HCT116 (cell line): ENCODE measurements around the gene C12orf57. TPM values are rescaled to one million over a fixed set of nuclear protein-coding genes. Genes with fewer than 3 reads are reported as not detected.

Source experiments
- ATAC-seq: fragments of 200-7000 bp; cut with Tn5 transposase; 2 replicates; pipeline ENCODE4 v1.9.1; 2020; ENCODE audit warnings: mild to moderate bottlenecking, moderate library complexity
- BruUV-seq: library from RNA; stranded (reverse); fragments of 400-500 nt; replicated peaks from 2 replicates; lab custom pipeline; 2021; lab: Mats Ljungman, UMichigan
- CTCF ChIA-PET: fragments of 300-600 bp; sonication (Branson Sonifier 250); formaldehyde crosslinking; loops from one replicate; lab custom pipeline; 2021; ENCODE audit warnings: antibody characterized with exemption; lab: Charles Lee
- POLR2A ChIA-PET: fragments of 300-600, 350-600 bp; sonication (Branson Sonifier 250); formaldehyde crosslinking; loops from one replicate; lab custom pipeline; 2021; ENCODE audit warnings: antibody characterized with exemption; lab: Charles Lee
- RAD21 ChIA-PET, 2 experiments: fragments of 300-600 bp; sonication (Branson Sonifier 250); formaldehyde crosslinking; loops; one replicate each; lab custom pipeline; 2023; ENCODE audit warnings: low total read pairs in 2 of 2; ENCODE audit not compliant: uncharacterized antibody in 2 of 2, unreplicated experiment in 2 of 2, low non-redundant PET in 1 of 2; lab: Charles Lee
- DNase-seq: peaks from one replicate; pipeline ENCODE4 v3.0.0-alpha.2; 2010; ENCODE audit warnings: low read depth, low spot score
- H2AFZ ChIP-seq: fragments of 200-600 bp; shearing (Covaris generic), sonication (generic); 2 replicates; pipeline ENCODE4 v1.6.1; 2017; ENCODE audit warnings: low read depth, mixed run types, mixed read lengths, antibody characterized with exemption, low read length; ENCODE audit not compliant: poor library complexity, severe bottlenecking
- H3K27ac ChIP-seq: 2 replicates; pipeline ENCODE4 v1.5.1; 2012; ENCODE audit warnings: low read depth, low read length
- H3K27me3 ChIP-seq: fragments of 200-600 bp; sonication (generic); 2 replicates; pipeline ENCODE4 v1.6.1; 2016; ENCODE audit warnings: mixed run types, low read length, mixed read lengths; ENCODE audit not compliant: insufficient read depth
- H3K36me3 ChIP-seq, 2 experiments: fragments of 200-500 bp in 1 of 2; fragments of 200-600 bp in 1 of 2; sonication (Bioruptor generic) in 1 of 2; sonication (generic) in 1 of 2; 2 replicates each; pipeline versions ENCODE4 v1.5.1 to v1.6.1; 2014 to 2016; ENCODE audit warnings: low read length in 2 of 2, inconsistent platforms in 1 of 2, mixed read lengths in 1 of 2, mixed run types in 1 of 2; ENCODE audit not compliant: insufficient read depth in 2 of 2, control insufficient read depth in 1 of 2
- H3K4me1 ChIP-seq, 2 experiments: fragments of 200-600 bp in 1 of 2; sonication (generic) in 1 of 2; 2 replicates each; pipeline versions ENCODE4 v1.5.1 to v1.6.1; 2012 to 2017; ENCODE audit warnings: low read length in 2 of 2, inconsistent platforms in 1 of 2, mild to moderate bottlenecking in 1 of 2, mixed read lengths in 1 of 2, mixed run types in 1 of 2, moderate library complexity in 1 of 2; ENCODE audit not compliant: insufficient read depth in 2 of 2, control insufficient read depth in 1 of 2
- H3K4me2 ChIP-seq: fragments of 200-600 bp; sonication (generic); 2 replicates; pipeline ENCODE4 v1.6.1; 2017; ENCODE audit warnings: mixed run types, low read length, mixed read lengths
- H3K4me3 ChIP-seq, 2 experiments: fragments of 200-600 bp in 1 of 2; sonication (generic) in 1 of 2; replicated peaks in 1 of 2; 2 replicates each; pipeline ENCODE4 v1.5.1; 2011 to 2016; ENCODE audit warnings: low read length in 2 of 2, control low read depth in 1 of 2, low read depth in 1 of 2, mild to moderate bottlenecking in 1 of 2, mixed read lengths in 1 of 2, mixed run types in 1 of 2
- H3K79me2 ChIP-seq: fragments of 200-600 bp; sonication (generic); 2 replicates; pipeline ENCODE4 v1.6.1; 2017; ENCODE audit warnings: mild to moderate bottlenecking, mixed run types, low read length, moderate library complexity, mixed read lengths; ENCODE audit not compliant: insufficient read depth
- H3K9ac ChIP-seq: fragments of 200-600 bp; sonication (generic); 2 replicates; pipeline ENCODE4 v1.6.1; 2016; ENCODE audit warnings: low read length, mixed read lengths
- H3K9me2 ChIP-seq: fragments of 200-600 bp; sonication (generic), shearing (Covaris generic); 2 replicates; pipeline ENCODE4 v1.6.1; 2017; ENCODE audit warnings: mixed run types, mild to moderate bottlenecking, moderate library complexity; ENCODE audit not compliant: insufficient read depth
- H3K9me3 ChIP-seq, 2 experiments: fragments of 200-500 bp in 1 of 2; fragments of 200-600 bp in 1 of 2; sonication (Bioruptor generic) in 1 of 2; sonication (generic) in 1 of 2; 2 replicates each; pipeline ENCODE4 v1.6.1; 2014 to 2017; ENCODE audit warnings: low read length in 2 of 2, mixed read lengths in 2 of 2, inconsistent platforms in 1 of 2, low read depth in 1 of 2, mild to moderate bottlenecking in 1 of 2, mixed run types in 1 of 2, moderate library complexity in 1 of 2; ENCODE audit not compliant: control insufficient read depth in 1 of 2, insufficient read depth in 1 of 2
- H4K20me1 ChIP-seq: fragments of 200-600 bp; sonication (generic), shearing (Covaris generic); 2 replicates; pipeline ENCODE4 v1.6.1; 2017; ENCODE audit warnings: mixed run types, mild to moderate bottlenecking, moderate library complexity; ENCODE audit not compliant: insufficient read depth
- ELF1 ChIP-seq: IDR thresholded peaks from 2 replicates; pipeline ENCODE4 v1.6.1; 2012; ENCODE audit warnings: low read depth, borderline replicate concordance
- EZH2 ChIP-seq: fragments of 200-600 bp; sonication (generic); IDR thresholded peaks from 2 replicates; pipeline ENCODE4 v1.6.1; 2017; ENCODE audit warnings: antibody characterized with exemption, mixed run types
- EZH2phosphoT487 ChIP-seq: fragments of 200-600 bp; IDR thresholded peaks from 2 replicates; pipeline ENCODE4 v1.6.1; 2018; ENCODE audit warnings: antibody characterized with exemption, borderline replicate concordance
- POLR2A ChIP-seq: IDR thresholded peaks from 2 replicates; pipeline ENCODE4 v1.7.0; 2011; ENCODE audit warnings: borderline replicate concordance; ENCODE audit not compliant: insufficient read depth, insufficient read length; ENCODE audit errors: extremely low read depth
- POLR2AphosphoS5 ChIP-seq: IDR thresholded peaks from 2 replicates; pipeline ENCODE4 v1.6.1; 2011; ENCODE audit warnings: mild to moderate bottlenecking, low read depth, low read length, moderate library complexity
- ZFX ChIP-seq: fragments of 450-650 bp; IDR thresholded peaks from 2 replicates; pipeline ENCODE4 v1.6.1; 2017
- intact Hi-C: fragments of 100-400 bp; cut with micrococcal nuclease; formaldehyde crosslinking; loops from 2 replicates; pipeline ENCODE4 v1.10.0; 2022
- total RNA-seq: library from RNA; stranded (reverse); gene quantifications from one replicate; pipeline ENCODE4 v1.2.1, GENCODE V29; 2021; ENCODE audit not compliant: unreplicated experiment
- TF ChIP-seq, protein P1 (sequence below): IDR thresholded peaks from 2 replicates; pipeline ENCODE4 v1.6.1; 2012

C12orf57 gene
- total RNA-seq, 1 experiment from 2014 or later: 202 TPM

DNA sequence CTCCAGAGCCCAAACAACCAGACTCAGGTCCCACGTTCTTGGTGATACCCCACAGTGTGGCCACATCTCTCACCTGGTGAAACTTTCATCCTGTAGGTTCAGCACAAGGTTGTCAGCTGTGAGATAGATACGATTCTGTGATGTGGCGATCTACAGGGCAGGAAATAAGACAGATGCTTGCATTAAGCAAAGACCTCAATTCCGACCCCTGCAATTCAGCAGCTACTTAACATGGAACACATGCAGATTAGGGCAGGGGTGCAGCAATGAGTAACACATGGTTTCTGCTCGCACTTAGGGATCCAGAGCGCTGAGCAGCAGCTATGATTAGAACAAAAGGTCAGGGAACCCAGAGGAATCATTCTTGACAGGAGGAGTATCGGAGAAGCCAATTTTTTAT lies 22.5 kb downstream of the C12orf57 start:
- CTCF ChIA-PET: no interaction called here
- Histone ChIP-seq H3K9me2 (no peaks in the 10 kb centered on the region), H3K27me3 (no peaks in the 10 kb centered on the region), H3K9ac (peak overlapping the region; percentile 100), H3K27ac (peak overlapping the region; percentile 97), H3K4me3 (no peak overlapping the region), H3K79me2 (peaks cover 81% of the 10 kb centered on the region), H3K36me3 (peaks cover 21 to 39% of the 10 kb centered on the region in 2 experiments; a peak in 2 of 4 replicates), H2AFZ (no peak overlapping the region), H3K9me3 (no peaks in the 10 kb centered on the region), H3K4me1 (peaks cover 27 to 67% of the 10 kb centered on the region in 2 experiments), H4K20me1 (peaks cover 8% of the 10 kb centered on the region; the same call in 1 of the 2 replicates), H3K4me2 (peak overlapping the region; percentile 87; the same call in 1 of the 2 replicates)
- RAD21 ChIA-PET: no interaction called here
- intact Hi-C loops: no loop called here
- BruUV-seq: no TSS peak
- TF ChIP-seq POLR2AphosphoS5: peak; percentile 54; the same call in 1 of the 2 replicates
- TF ChIP-seq, protein P1, sequence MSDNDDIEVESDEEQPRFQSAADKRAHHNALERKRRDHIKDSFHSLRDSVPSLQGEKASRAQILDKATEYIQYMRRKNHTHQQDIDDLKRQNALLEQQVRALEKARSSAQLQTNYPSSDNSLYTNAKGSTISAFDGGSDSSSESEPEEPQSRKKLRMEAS: no peak
- ATAC-seq (no peak), DNase-seq (no peak)
- POLR2A ChIA-PET: interaction anchor here (9.9 kb wide), 1 partner anchor 19 kb away, joined by 269 read pairs; the partner anchor contains the start of genes C12orf57 and RNU7-1

DNA sequence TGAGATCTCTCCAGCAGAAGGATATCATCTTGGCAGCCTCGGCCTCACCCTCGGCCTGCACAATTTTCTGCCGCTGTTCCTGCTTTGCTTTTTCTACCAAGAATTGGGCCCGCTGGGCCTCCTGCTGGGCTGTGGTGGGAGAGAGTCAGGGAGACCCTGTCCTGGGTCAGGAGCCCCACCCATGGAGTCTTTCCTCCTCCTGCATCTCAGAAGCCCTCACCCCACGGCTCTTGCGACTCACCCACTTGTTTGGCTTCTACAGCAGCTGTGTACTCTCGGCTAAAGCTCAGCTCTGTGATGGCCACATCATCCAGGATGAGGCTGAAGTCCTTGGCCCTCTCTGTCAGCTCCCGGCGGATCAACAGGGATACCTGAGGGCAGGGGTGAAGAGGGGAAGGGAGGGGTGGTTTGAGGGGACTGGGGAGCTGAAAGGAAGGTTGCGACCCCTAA lies 23.9 kb downstream of the C12orf57 start:
- Histone ChIP-seq H2AFZ (no peak overlapping the region), H3K27me3 (no peaks in the 10 kb centered on the region), H3K4me3 (no peak overlapping the region), H3K4me1 (peaks cover 31 to 65% of the 10 kb centered on the region in 2 experiments), H3K9me2 (no peaks in the 10 kb centered on the region), H4K20me1 (peaks cover 8% of the 10 kb centered on the region; the same call in 1 of the 2 replicates), H3K4me2 (peak overlapping the region; percentile 7; the same call in 1 of the 2 replicates), H3K9ac (peak overlapping the region; percentile 93), H3K27ac (peak overlapping the region; percentile 61), H3K36me3 (peaks cover 21 to 44% of the 10 kb centered on the region in 2 experiments; a peak in 2 of 4 replicates), H3K79me2 (peaks cover 95% of the 10 kb centered on the region)
- ChIA-PET CTCF (no interaction called here), POLR2A (interaction anchor here (0.6 to 2.8 kb wide), 2 partner anchors 21 to 31 kb away, joined by 3 to 13 read pairs; no protein-coding TSS in a partner anchor), RAD21 (no interaction called here)
- BruUV-seq: no TSS peak
- intact Hi-C loops: no loop called here
- ATAC-seq: no peak
- TF ChIP-seq EZH2phosphoT487: no peak
- no peak for TF ChIP-seq ELF1
- no peak for TF ChIP-seq EZH2
- peak; percentile 2 for TF ChIP-seq POLR2A
- no peak for TF ChIP-seq ZFX
- TF ChIP-seq, all 23 proteins: peak for 1
- H3K9me3 ChIP-seq: no peaks in the 10 kb centered on the region
- no peak for DNase-seq
